ENCODE measurements around the gene GPS2. TPM values are rescaled to one million over a fixed set of nuclear protein-coding genes. Genes with fewer than 3 reads are reported as not detected.

GPS2 gene
- total RNA-seq, 2 donors from 2014 or later: 80.4 to 97.0 TPM

DNA sequence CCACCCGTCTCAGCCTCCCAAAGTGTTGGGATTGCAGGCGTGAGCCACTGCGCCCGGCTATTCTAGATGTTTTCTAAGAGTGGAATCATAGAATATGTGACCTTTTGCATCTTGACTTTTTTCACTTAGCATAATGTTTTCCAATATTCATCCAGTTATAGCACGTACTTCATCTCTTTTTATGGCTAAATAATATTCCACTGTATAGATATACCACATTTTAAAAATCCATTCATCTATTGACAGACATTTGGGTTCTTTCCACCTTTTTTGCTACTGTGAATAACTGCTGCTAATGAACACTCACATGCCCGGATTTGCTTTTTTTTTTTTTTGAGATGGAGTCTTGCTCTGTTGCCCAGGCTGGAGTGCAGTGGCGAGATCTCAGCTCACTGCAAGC lies 11.0 kb downstream of the GPS2 start:
- DNase-seq (ENCODE audit: low spot score): no peak
- Histone ChIP-seq H3K4me1 (peaks cover 0 to 17% of the 10 kb centered on the region in 2 donors), H3K9me3 (no peaks in the 10 kb centered on the region), H3K36me3 (no peaks in the 10 kb centered on the region), H3K4me3 (no peak overlapping the region), H3K27ac (no peak overlapping the region), H3K27me3 (no peaks in the 10 kb centered on the region)
- TF ChIP-seq, protein P1, sequence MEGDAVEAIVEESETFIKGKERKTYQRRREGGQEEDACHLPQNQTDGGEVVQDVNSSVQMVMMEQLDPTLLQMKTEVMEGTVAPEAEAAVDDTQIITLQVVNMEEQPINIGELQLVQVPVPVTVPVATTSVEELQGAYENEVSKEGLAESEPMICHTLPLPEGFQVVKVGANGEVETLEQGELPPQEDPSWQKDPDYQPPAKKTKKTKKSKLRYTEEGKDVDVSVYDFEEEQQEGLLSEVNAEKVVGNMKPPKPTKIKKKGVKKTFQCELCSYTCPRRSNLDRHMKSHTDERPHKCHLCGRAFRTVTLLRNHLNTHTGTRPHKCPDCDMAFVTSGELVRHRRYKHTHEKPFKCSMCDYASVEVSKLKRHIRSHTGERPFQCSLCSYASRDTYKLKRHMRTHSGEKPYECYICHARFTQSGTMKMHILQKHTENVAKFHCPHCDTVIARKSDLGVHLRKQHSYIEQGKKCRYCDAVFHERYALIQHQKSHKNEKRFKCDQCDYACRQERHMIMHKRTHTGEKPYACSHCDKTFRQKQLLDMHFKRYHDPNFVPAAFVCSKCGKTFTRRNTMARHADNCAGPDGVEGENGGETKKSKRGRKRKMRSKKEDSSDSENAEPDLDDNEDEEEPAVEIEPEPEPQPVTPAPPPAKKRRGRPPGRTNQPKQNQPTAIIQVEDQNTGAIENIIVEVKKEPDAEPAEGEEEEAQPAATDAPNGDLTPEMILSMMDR (IDR thresholded peaks at IDR 0.05): no peak

DNA sequence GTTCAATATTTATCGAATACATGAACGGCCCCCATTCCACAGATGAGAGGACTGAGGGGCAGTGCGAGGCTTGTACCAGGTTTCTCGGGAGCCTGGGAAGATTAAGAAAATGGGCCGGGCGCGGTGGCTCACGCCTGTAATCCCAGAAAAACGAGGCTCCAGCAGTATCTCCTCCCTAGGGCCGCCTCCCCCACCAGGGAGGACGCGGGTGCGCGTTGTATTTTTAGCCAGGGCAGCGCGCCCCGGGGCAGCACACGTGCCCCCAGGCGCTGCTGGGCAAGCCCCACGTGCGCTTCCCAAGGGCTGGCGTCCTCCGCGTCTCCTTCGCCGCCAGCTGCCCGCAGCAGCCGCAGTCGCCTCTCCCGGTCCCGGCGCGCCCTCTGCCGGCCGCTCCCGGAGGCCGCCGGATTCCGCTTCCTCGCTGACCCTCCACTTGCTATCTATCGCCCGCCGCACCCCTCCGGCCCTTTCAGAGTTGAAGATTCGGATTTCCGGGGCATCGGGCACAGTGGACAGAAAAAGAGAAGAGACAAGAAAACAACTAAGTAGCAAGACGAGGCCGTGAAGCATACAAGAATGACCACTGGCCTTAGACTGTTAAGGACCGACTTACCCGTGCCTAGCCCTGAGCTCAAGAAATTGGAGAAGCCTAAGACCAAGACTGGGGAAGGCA lies 18.8 kb downstream of the GPS2 start:
- Histone ChIP-seq H3K9me3 (no peaks in the 10 kb centered on the region), H3K4me3 (peak overlapping the region in 1 of 2 donors; percentile 16), H3K27me3 (peaks cover 0 to 8% of the 10 kb centered on the region in 2 donors), H3K4me1 (peaks cover 0 to 55% of the 10 kb centered on the region in 2 donors), H3K27ac (peak overlapping the region; percentile 78 to 81), H3K36me3 (no peaks in the 10 kb centered on the region)
- peak; percentile 79 for DNase-seq (ENCODE audit: low spot score)
- TF ChIP-seq, protein P1 (IDR thresholded peaks at IDR 0.05): peak; percentile 94 to 98

DNA sequence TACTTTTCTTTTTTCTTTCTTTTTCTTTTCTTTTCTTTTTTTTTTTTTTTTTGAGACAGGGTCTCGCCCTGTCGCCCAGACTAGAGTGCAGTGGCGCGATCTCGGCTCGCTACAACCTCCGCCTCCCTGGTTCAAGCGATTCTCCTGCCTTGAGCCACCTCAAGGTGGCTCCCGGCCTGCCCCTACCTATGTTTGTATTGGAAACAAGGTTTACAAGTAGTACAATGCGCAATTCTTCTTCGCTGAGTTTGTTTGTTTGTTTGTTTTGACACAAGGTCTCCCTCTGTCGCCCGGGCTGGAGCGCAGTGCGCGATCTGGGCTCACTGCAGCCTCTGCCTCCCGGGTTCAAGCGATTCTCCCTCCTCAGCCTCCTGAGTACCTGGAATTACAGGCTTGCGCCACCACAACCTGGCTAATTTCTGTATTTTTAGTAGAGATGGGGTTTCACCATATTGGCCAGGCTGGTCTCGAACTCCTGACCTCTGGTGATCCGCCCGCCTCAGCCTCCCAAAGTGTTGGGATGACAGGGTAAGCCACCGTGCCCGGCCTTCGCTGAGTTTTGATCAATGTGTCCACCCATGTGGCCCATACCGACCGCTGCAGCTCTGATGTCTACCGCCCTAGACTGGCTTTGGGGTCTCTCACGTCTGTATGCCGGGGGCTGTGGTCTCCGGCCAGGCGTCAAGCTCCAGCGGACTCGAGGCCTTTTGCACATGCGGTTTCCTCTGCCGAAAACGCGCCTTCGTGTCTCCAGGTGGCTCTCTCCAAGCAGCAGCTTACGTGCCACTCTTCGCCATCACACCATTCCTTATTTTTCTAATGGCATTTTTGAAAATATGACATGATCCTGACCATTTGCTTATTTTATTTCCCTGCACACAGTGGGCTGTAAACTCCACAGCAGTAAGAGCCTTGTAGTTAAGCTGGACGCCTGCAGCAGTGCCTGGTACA lies 19.7 kb downstream of the GPS2 start:
- Histone ChIP-seq H3K27ac (peak overlapping the region; percentile 78 to 81), H3K4me3 (peak overlapping the region; percentile 13 to 43), H3K9me3 (no peaks in the 10 kb centered on the region), H3K36me3 (no peaks in the 10 kb centered on the region), H3K4me1 (peaks cover 0 to 63% of the 10 kb centered on the region in 2 donors), H3K27me3 (peaks cover 0 to 8% of the 10 kb centered on the region in 2 donors)
- DNase-seq (ENCODE audit: low spot score): no peak
- TF ChIP-seq, protein P1 (IDR thresholded peaks at IDR 0.05): no peak

DNA sequence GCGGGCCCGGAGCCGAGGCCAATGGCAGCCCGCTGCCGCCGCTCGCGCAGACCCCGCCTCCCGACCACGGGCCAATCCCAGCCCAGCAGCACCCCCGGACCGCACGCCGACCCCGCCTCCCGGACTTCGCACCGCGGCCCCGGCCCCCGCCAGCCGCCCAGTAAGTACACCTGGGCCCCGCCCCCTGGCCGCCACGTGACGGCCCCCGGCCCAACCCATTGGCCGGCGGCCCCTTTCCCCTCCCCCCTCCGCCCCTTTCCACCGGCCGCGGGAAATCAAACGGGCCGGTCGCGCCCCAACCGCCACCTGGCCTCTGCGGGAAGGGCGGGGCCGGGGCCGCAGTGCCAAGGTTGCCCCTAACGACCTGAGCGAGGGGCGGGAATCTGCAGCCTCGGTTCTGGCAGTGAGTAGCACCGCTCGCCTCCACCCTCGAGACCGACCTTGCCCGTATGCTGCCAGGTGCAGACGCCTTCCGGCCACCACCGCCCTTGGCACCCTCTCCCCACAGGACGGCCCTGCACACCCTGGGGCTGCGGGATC lies 20.5 kb downstream of the GPS2 start, which contains the start of gene YBX2:
Gene YBX2 (minus strand): TSS at position 26 of the 540 bp plus-strand sequence. CDS start 139 bp downstream, outside the sequence.
- peaks cover 0 to 8% of the 10 kb centered on the region in 2 donors for H3K27me3 ChIP-seq
- no peaks in the 10 kb centered on the region for H3K9me3 ChIP-seq
- DNase-seq (ENCODE audit: low spot score): no peak
- H3K4me1 ChIP-seq: peaks cover 0 to 69% of the 10 kb centered on the region in 2 donors
- TF ChIP-seq, protein P1 (IDR thresholded peaks at IDR 0.05): no peak
- H3K4me3 ChIP-seq: peak within 1 kb of the TSS; percentile 13 to 43
- H3K36me3 ChIP-seq: no peaks in the 10 kb centered on the region
- H3K27ac ChIP-seq: peak within 1 kb of the TSS; percentile 78 to 81

DNA sequence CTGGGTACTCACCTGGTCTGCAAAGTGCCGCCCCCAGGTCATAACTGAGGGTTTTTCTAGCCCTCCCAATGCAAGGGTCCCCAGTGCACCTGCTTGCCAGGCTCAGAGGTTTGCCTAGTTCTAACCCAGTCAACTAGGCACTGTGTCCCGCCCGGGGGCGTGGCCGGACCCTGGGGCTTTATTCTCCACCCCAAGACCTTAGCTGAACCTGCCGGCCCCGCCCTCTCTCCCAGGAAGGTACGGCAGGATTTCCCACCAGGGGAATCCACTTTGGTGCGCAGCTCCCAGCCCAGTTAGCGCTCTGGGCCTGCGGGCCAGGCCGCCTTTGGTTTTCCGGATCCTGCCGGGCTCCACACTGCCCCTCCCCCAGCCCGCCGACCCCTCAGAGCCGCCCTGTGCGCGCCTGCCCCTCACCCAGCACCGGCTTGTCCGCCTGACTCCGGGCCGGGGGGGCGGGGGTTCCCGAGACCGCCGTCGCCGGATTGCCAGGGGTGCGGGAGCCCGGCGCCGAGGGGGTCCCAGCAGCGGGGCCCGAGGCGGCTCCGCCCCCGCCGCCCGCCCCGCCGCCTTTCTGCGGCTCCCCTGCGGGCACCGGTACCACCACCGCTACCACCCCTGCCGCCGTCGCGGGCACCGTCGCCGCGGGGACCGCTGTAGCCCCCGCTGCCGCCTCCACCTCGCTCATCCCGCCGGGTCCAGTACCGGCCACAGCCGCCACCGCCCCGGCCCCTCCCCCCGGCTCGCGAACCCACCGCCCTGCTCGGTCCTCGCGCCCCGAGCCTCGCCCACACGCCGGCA lies 21.1 kb downstream of the GPS2 start:
- H3K36me3 ChIP-seq: no peaks in the 10 kb centered on the region
- TF ChIP-seq, protein P1 (IDR thresholded peaks at IDR 0.05): no peak
- DNase-seq (ENCODE audit: low spot score): no peak
- no peaks in the 10 kb centered on the region for H3K9me3 ChIP-seq
- H3K27ac ChIP-seq: peak overlapping the region; percentile 78 to 81
- H3K4me1 ChIP-seq: peaks cover 0 to 69% of the 10 kb centered on the region in 2 donors
- peaks cover 0 to 8% of the 10 kb centered on the region in 2 donors for H3K27me3 ChIP-seq
- peak overlapping the region in 1 of 2 donors; percentile 43 for H3K4me3 ChIP-seq
